Esophagus muscularis mucosa (tissue), 4 donors: Measurements from ENCODE around the gene PKM. TPM values are rescaled to one million over a fixed set of nuclear protein-coding genes. Genes with fewer than 3 reads are reported as not detected.
A peak's percentile ranks its signal among the peaks of the same experiment; 100 is the strongest.
"Not testable (repeated sequence)": the region's sequence is repeated elsewhere in the genome, so short reads cannot be mapped to it uniquely, and the experiment has no call there.

Source experiments
- DNase-seq: peaks from one replicate; pipeline ENCODE4 v3.0.0-alpha.2; 2017; ENCODE audit errors: extremely low spot score
- H3K27ac ChIP-seq, 4 donors: fragments of 200-600 bp; sonication (generic); replicated peaks in 1 of 4; 1 replicate in 3 of 4; 2 replicates in 1 of 4; pipeline ENCODE4 v1.5.1; 2016 to 2019; ENCODE audit warnings: mild to moderate bottlenecking in 1 of 4
- H3K27me3 ChIP-seq, 4 donors: fragments of 200-600 bp; sonication (generic); one replicate each; pipeline versions ENCODE4 v1.5.1 to v1.6.0; 2016 to 2019
- H3K36me3 ChIP-seq, 4 donors: fragments of 200-600 bp; sonication (generic); one replicate each; pipeline ENCODE4 v1.5.1; 2016 to 2019
- H3K4me1 ChIP-seq, 4 donors: fragments of 200-600 bp; sonication (generic); one replicate each; pipeline ENCODE4 v1.5.1; 2016 to 2019
- H3K4me3 ChIP-seq, 4 donors: fragments of 200-600 bp; sonication (generic); 1 replicate in 2 of 4; 2 replicates in 2 of 4; pipeline ENCODE4 v1.5.1; 2016 to 2019; ENCODE audit warnings: mild to moderate bottlenecking in 4 of 4, moderate library complexity in 1 of 4
- H3K9me3 ChIP-seq, 4 donors: fragments of 200-600 bp; sonication (generic); 1 replicate in 3 of 4; 2 replicates in 1 of 4; pipeline ENCODE4 v1.5.1; 2016 to 2019
- CTCF ChIP-seq, 3 experiments: fragments of 200-600 bp in 2 of 3; fragments of 450-650 bp in 1 of 3; sonication (generic) in 2 of 3; IDR thresholded peaks; one replicate each; pipeline ENCODE4 v1.5.1; 2017 to 2019; ENCODE audit warnings: antibody characterized with exemption in 3 of 3, mild to moderate bottlenecking in 2 of 3, moderate library complexity in 1 of 3
- EP300 ChIP-seq: sonication (generic); formaldehyde crosslinking; IDR thresholded peaks from one replicate; pipeline ENCODE4 v1.6.1; 2017; ENCODE audit warnings: antibody characterized with exemption
- POLR2A ChIP-seq: fragments of 450-650 bp; IDR thresholded peaks from one replicate; pipeline ENCODE4 v1.6.1; 2017; ENCODE audit warnings: antibody characterized with exemption, moderate library complexity, mild to moderate bottlenecking, low read depth
- POLR2AphosphoS5 ChIP-seq, 2 donors: sonication (generic); formaldehyde crosslinking; IDR thresholded peaks; one replicate each; pipeline ENCODE4 v1.6.1; 2017; ENCODE audit warnings: antibody characterized with exemption in 2 of 2
- WGBS: methylation state at CpG from one replicate; pipeline ENCODE4 v1.1.5; 2018; 5-methylcytosine and 5-hydroxymethylcytosine counted together
- intact Hi-C: fragments of 100-400 bp; cut with DNase I; formaldehyde crosslinking; loops from one replicate; pipeline ENCODE4 v1.15.1; 2023
- total RNA-seq, 4 donors: library from RNA; depleted of rRNA; stranded (reverse); fragments of >200 nt; gene quantifications; one replicate each; pipeline versions ENCODE4 v1.1.0 to v1.2.1, GENCODE V29; 2016

The PKM gene
- total RNA-seq, 4 donors from 2014 or later = 392 to 605 (median 482) TPM

- WGBS = 99% methylated on average over 6 of the region's 6 CpGs
Measured at GRCh38 chr15:72173401-72173800, 57.6 kb downstream of the PKM start.

GRCh38 chr15:72172796-72173195 lies 58.2 kb downstream of the PKM start:
- H3K27ac ChIP-seq = no peak overlapping the region
- H3K4me3 ChIP-seq = no peak overlapping the region
- DNase-seq = no peak
- H3K36me3 ChIP-seq = no peaks in the 10 kb centered on the region
- intact Hi-C loops = no loop called here
- peaks cover 0 to 33% (median 0%) of the 10 kb centered on the region in 4 donors for H3K27me3 ChIP-seq
- H3K9me3 ChIP-seq = no peaks in the 10 kb centered on the region
- WGBS = 82% methylated on average over 5 of the region's 5 CpGs
- TF ChIP-seq EP300 = no peak
- TF ChIP-seq POLR2A = no peak
- H3K4me1 ChIP-seq = peaks cover 0 to 9% (median 0%) of the 10 kb centered on the region in 4 donors

More at GRCh38 chr15:72173401-72173800, 57.6 kb downstream of the PKM start:
- intact Hi-C loops = no loop called here
- peaks cover 0 to 33% (median 0%) of the 10 kb centered on the region in 4 donors for H3K27me3 ChIP-seq
- H3K9me3 ChIP-seq = no peaks in the 10 kb centered on the region
- H3K36me3 ChIP-seq = no peaks in the 10 kb centered on the region
- peak; percentile 82 for DNase-seq
- H3K27ac ChIP-seq = no peak overlapping the region
- TF ChIP-seq POLR2A = no peak
- TF ChIP-seq CTCF (IDR thresholded peaks at IDR 0.05) = no peak
- TF ChIP-seq EP300 = no peak
- TF ChIP-seq POLR2AphosphoS5 (IDR thresholded peaks at IDR 0.05) = no peak
- peaks cover 0 to 9% (median 0%) of the 10 kb centered on the region in 4 donors for H3K4me1 ChIP-seq
- no peak overlapping the region for H3K4me3 ChIP-seq

- WGBS = 85% methylated on average over 10 of the region's 10 CpGs
- H3K9me3 ChIP-seq, H3K4me1 ChIP-seq, H3K36me3 ChIP-seq, H3K4me3 ChIP-seq, H3K27ac ChIP-seq, DNase-seq, intact Hi-C loops: not testable (repeated sequence)
- peaks cover 0 to 33% (median 0%) of the 10 kb centered on the region in 4 donors for H3K27me3 ChIP-seq
Measured at GRCh38 chr15:72171978-72172377, 59.0 kb downstream of the PKM start.

- H3K36me3 ChIP-seq = no peaks in the 10 kb centered on the region
- H3K27ac ChIP-seq = no peak overlapping the region
- H3K9me3 ChIP-seq = no peaks in the 10 kb centered on the region
- H3K27me3 ChIP-seq = peaks cover 0 to 31% (median 0%) of the 10 kb centered on the region in 4 donors
- TF ChIP-seq POLR2AphosphoS5 (IDR thresholded peaks at IDR 0.05) (no peak), EP300 (no peak), CTCF (IDR thresholded peaks at IDR 0.05) (no peak), POLR2A (no peak)
- H3K4me3 ChIP-seq = no peak overlapping the region
- H3K4me1 ChIP-seq = peaks cover 0 to under 1% (median 0%) of the 10 kb centered on the region in 4 donors
- WGBS = 94% methylated on average over 6 of the region's 7 CpGs
- intact Hi-C loops = no loop called here
- DNase-seq = no peak
Measured at GRCh38 chr15:72170691-72171090, 60.3 kb downstream of the PKM start.

GRCh38 chr15:72169921-72170611 lies 60.9 kb downstream of the PKM start:
- no peak overlapping the region for H3K27ac ChIP-seq
- H3K4me1 ChIP-seq = no peaks in the 10 kb centered on the region
- TF ChIP-seq POLR2A (no peak), EP300 (no peak), CTCF (IDR thresholded peaks at IDR 0.05) (no peak), POLR2AphosphoS5 (IDR thresholded peaks at IDR 0.05) (no peak)
- no peaks in the 10 kb centered on the region for H3K36me3 ChIP-seq
- no peak for DNase-seq
- peaks cover 0 to 25% (median 0%) of the 10 kb centered on the region in 4 donors for H3K27me3 ChIP-seq
- intact Hi-C loops = no loop called here
- H3K4me3 ChIP-seq = no peak overlapping the region
- 92% methylated on average over 12 of the region's 16 CpGs for WGBS
- no peaks in the 10 kb centered on the region for H3K9me3 ChIP-seq
